ENCODE measurements around the gene NADK2. TPM values are rescaled to one million over a fixed set of nuclear protein-coding genes. Genes with fewer than 3 reads are reported as not detected.

The NADK2 gene
- total RNA-seq, 2 experiments from 2014 or later, result 24.5 to 30.5 TPM

- H3K4me1 Mint-ChIP-seq, result peaks cover 42% of the 10 kb centered on the region
- no peaks in the 10 kb centered on the region for H3K27me3 Mint-ChIP-seq
- peaks cover 3% of the 10 kb centered on the region for H3K9me3 Mint-ChIP-seq
- no peak overlapping the region for H3K27ac Mint-ChIP-seq
- H3K4me3 Mint-ChIP-seq, result no peak overlapping the region
- peaks cover 7% of the 10 kb centered on the region for H3K36me3 Mint-ChIP-seq
- no peak for DNase-seq
Observed at GRCh38 chr5:36238502-36239295, 3.0 kb downstream of the NADK2 start.

- H3K27me3 Mint-ChIP-seq, result no peaks in the 10 kb centered on the region
- peaks cover 6% of the 10 kb centered on the region for H3K36me3 Mint-ChIP-seq
- peaks cover 36% of the 10 kb centered on the region for H3K4me1 Mint-ChIP-seq
- no peak overlapping the region for H3K4me3 Mint-ChIP-seq
- H3K27ac Mint-ChIP-seq, result no peak overlapping the region
- H3K9me3 Mint-ChIP-seq, result peaks cover 3% of the 10 kb centered on the region
- no peak for DNase-seq
Observed at GRCh38 chr5:36237751-36238150, 4.0 kb downstream of the NADK2 start.

GRCh38 chr5:36236801-36237200 lies 4.9 kb downstream of the NADK2 start:
- H3K4me1 Mint-ChIP-seq, result peaks cover 34% of the 10 kb centered on the region
- peaks cover 9% of the 10 kb centered on the region for H3K36me3 Mint-ChIP-seq
- no peak for DNase-seq
- no peak overlapping the region for H3K4me3 Mint-ChIP-seq
- no peak overlapping the region for H3K27ac Mint-ChIP-seq
- H3K27me3 Mint-ChIP-seq, result no peaks in the 10 kb centered on the region
- H3K9me3 Mint-ChIP-seq, result peaks cover 3% of the 10 kb centered on the region

DNA sequence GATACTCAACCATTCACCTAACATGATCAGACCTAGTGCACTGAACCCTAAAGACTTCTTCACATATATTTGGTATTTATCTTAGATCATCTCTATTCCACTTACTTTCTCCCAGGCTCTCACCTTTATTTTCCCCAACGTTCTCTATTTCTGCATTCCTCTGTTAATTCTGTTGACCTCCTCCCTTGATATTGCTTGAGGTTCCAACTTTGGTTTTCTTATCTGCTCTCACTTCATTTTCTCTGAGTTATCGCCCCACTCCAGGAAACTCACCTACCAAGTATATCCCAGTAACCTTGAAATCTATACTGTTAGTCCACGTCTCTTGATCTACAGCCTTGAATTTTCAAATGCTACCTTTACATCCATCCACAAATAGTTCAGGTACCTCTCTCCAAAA lies 9.2 kb downstream of the NADK2 start:
- H3K27ac Mint-ChIP-seq, result no peak overlapping the region
- H3K36me3 Mint-ChIP-seq, result peaks cover 7% of the 10 kb centered on the region
- no peak overlapping the region for H3K4me3 Mint-ChIP-seq
- H3K9me3 Mint-ChIP-seq, result peaks cover 3% of the 10 kb centered on the region
- peaks cover 10% of the 10 kb centered on the region for H3K4me1 Mint-ChIP-seq
- H3K27me3 Mint-ChIP-seq, result no peaks in the 10 kb centered on the region
- no peak for DNase-seq

- Mint-ChIP-seq H3K27me3 (no peaks in the 10 kb centered on the region), H3K36me3 (peaks cover 2% of the 10 kb centered on the region), H3K27ac (no peak overlapping the region), H3K4me1 (peaks cover 2% of the 10 kb centered on the region), H3K9me3 (no peaks in the 10 kb centered on the region), H3K4me3 (no peak overlapping the region)
- no peak for DNase-seq
Observed at GRCh38 chr5:36230151-36230790, 11.5 kb downstream of the NADK2 start.

- Mint-ChIP-seq H3K4me1 (peaks cover 2% of the 10 kb centered on the region), H3K4me3 (no peak overlapping the region), H3K27ac (no peak overlapping the region), H3K27me3 (no peaks in the 10 kb centered on the region), H3K9me3 (no peaks in the 10 kb centered on the region), H3K36me3 (peaks cover 2% of the 10 kb centered on the region)
- DNase-seq, result no peak
Observed at GRCh38 chr5:36228505-36228904, 13.2 kb downstream of the NADK2 start.

GRCh38 chr5:36227046-36227445 lies 14.7 kb downstream of the NADK2 start:
- Mint-ChIP-seq H3K9me3 (no peaks in the 10 kb centered on the region), H3K4me3 (no peak overlapping the region), H3K36me3 (no peaks in the 10 kb centered on the region), H3K4me1 (no peaks in the 10 kb centered on the region), H3K27ac (no peak overlapping the region), H3K27me3 (no peaks in the 10 kb centered on the region)
- DNase-seq, result no peak

DNA sequence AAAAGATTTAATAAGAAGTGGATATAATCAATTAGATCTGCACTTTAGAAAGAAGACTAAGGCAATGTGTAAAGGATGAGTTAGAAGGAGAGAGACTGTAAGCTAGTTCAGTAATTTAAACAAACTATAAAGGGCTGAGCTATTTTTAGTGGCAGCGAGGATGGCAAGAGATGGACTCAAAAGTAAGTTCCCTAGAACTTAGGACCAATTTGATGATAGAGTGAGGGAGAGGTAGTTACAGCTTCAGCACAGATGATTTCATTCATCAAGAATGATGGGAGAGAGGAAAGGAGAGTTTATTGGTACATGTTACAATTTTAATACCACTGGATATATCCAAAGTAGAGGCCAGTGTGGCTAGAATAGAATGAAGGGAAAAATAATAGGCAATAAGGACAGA lies 19.1 kb downstream of the NADK2 start:
- no peak overlapping the region for H3K27ac Mint-ChIP-seq
- H3K36me3 Mint-ChIP-seq, result peaks cover 3% of the 10 kb centered on the region
- no peaks in the 10 kb centered on the region for H3K4me1 Mint-ChIP-seq
- no peak overlapping the region for H3K4me3 Mint-ChIP-seq
- DNase-seq, result no peak
- H3K27me3 Mint-ChIP-seq, result no peaks in the 10 kb centered on the region
- no peaks in the 10 kb centered on the region for H3K9me3 Mint-ChIP-seq

GRCh38 chr5:36217988-36218387 lies 23.7 kb downstream of the NADK2 start:
- no peak for DNase-seq
- no peaks in the 10 kb centered on the region for H3K4me1 Mint-ChIP-seq
- H3K4me3 Mint-ChIP-seq, result no peak overlapping the region
- no peaks in the 10 kb centered on the region for H3K9me3 Mint-ChIP-seq
- H3K27me3 Mint-ChIP-seq, result no peaks in the 10 kb centered on the region
- no peak overlapping the region for H3K27ac Mint-ChIP-seq
- H3K36me3 Mint-ChIP-seq, result peaks cover 14% of the 10 kb centered on the region

DNA sequence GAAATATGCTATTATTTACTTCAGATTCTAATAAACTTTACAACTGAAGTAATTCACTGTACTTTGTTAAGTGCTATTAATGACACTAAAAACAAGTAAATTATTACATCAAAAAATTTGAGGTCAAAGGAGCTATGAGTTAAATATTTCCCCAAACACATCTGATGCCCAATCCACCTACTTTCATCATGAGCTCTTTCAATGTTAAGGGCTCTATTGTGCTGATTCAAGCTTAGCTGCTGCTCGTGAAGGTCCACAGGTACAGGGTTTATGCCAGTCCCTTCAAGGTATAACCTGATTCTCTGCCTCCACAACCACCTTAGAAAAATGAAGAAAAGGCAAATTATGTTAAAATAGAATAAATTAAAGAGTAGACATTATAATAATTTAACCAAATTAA lies 24.2 kb downstream of the NADK2 start:
- Mint-ChIP-seq H3K4me3 (no peak overlapping the region), H3K27ac (no peak overlapping the region), H3K9me3 (no peaks in the 10 kb centered on the region)

GRCh38 chr5:36215910-36216309 lies 25.8 kb downstream of the NADK2 start:
- Mint-ChIP-seq H3K27me3 (no peaks in the 10 kb centered on the region), H3K27ac (no peak overlapping the region), H3K9me3 (no peaks in the 10 kb centered on the region), H3K4me1 (no peaks in the 10 kb centered on the region), H3K4me3 (no peak overlapping the region), H3K36me3 (peaks cover 14% of the 10 kb centered on the region)
- no peak for DNase-seq

More for the DNA sequence above, 24.2 kb downstream of the NADK2 start:
- DNase-seq, result no peak
- H3K36me3 Mint-ChIP-seq, result peaks cover 14% of the 10 kb centered on the region
- no peaks in the 10 kb centered on the region for H3K27me3 Mint-ChIP-seq
- no peaks in the 10 kb centered on the region for H3K4me1 Mint-ChIP-seq

- DNase-seq, result no peak
- H3K27ac Mint-ChIP-seq, result no peak overlapping the region
- no peak overlapping the region for H3K4me3 Mint-ChIP-seq
- H3K27me3 Mint-ChIP-seq, result no peaks in the 10 kb centered on the region
- H3K4me1 Mint-ChIP-seq, result no peaks in the 10 kb centered on the region
- peaks cover 11% of the 10 kb centered on the region for H3K36me3 Mint-ChIP-seq
- no peaks in the 10 kb centered on the region for H3K9me3 Mint-ChIP-seq
Observed at GRCh38 chr5:36214436-36214835, 27.3 kb downstream of the NADK2 start.

DNA sequence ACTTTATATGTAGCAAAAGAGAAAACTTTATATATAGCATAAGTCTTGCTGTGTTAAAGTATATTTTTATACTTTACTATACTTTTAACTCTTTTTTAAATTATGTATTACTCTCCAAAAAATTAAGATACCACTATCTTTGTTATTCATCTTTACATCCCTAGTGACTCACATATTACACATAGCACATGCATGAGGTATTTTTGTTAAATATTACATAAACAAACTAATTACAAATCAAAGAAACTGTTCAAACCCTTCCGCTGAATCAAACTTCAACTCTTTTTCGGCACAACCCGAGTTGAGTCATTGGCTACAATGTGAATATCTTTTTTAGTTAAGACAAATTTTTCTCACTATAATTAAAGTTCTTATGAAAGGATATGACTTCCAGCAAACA lies 32.1 kb downstream of the NADK2 start:
- no peak overlapping the region for H3K27ac Mint-ChIP-seq
- H3K4me1 Mint-ChIP-seq, result no peaks in the 10 kb centered on the region
- no peak overlapping the region for H3K4me3 Mint-ChIP-seq
- H3K36me3 Mint-ChIP-seq, result peaks cover 16% of the 10 kb centered on the region
- H3K27me3 Mint-ChIP-seq, result no peaks in the 10 kb centered on the region
- H3K9me3 Mint-ChIP-seq, result no peaks in the 10 kb centered on the region
- no peak for DNase-seq

DNA sequence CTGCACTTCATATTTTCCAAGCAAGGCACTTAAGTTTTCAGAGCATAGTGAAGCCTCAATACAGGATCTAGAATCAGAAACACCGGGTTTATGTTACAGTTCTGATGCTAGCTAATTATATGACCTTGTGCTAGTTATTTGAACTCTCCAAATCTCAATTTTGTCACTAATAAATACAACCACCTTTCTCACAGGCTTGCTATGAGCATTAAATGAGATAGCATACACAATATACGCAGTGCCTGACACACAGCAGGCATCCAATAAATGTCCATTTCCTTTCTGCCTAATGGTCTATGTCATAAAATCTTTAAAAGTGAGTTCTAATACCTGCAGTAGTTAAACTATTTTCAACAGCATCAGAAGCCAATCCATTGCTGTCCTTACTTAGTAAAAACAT lies 32.9 kb downstream of the NADK2 start:
- Mint-ChIP-seq H3K4me3 (no peak overlapping the region), H3K4me1 (no peaks in the 10 kb centered on the region), H3K27me3 (no peaks in the 10 kb centered on the region), H3K36me3 (peaks cover 15% of the 10 kb centered on the region), H3K9me3 (no peaks in the 10 kb centered on the region), H3K27ac (no peak overlapping the region)
- DNase-seq, result no peak

GRCh38 chr5:36206913-36207312 lies 34.8 kb downstream of the NADK2 start:
- Mint-ChIP-seq H3K27me3 (no peaks in the 10 kb centered on the region), H3K9me3 (no peaks in the 10 kb centered on the region), H3K36me3 (peaks cover 14% of the 10 kb centered on the region), H3K4me1 (peaks cover 4% of the 10 kb centered on the region), H3K27ac (no peak overlapping the region), H3K4me3 (no peak overlapping the region)
- no peak for DNase-seq

DNA sequence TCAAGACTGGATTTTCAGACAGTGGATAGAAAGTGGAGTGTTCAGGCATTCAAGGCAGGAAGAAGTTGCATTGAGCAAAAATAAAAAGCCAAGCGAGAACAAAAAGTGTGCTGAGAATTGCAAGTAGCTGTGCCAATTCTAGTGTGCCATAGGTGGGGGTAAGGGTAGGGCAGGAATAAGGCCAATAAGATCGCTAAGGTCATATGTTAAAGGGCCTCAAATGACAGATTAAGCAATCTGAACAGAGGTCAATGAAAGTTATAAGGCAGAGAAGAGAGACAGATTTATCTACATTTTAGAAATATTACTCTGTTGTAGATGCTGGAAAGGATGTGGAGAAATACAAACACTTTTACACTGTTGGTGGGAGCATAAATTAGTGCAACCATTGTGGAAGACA lies 36.4 kb downstream of the NADK2 start:
- Mint-ChIP-seq H3K36me3 (peaks cover 14% of the 10 kb centered on the region), H3K9me3 (no peaks in the 10 kb centered on the region), H3K27me3 (no peaks in the 10 kb centered on the region), H3K4me1 (peaks cover 4% of the 10 kb centered on the region), H3K27ac (no peak overlapping the region), H3K4me3 (no peak overlapping the region)
- DNase-seq, result no peak

All from activated naive CD8-positive, alpha-beta T cell treated with anti-CD3 and anti-CD28 coated beads for 36 hours (primary cell).